Measurements from ENCODE around the gene BABAM1. TPM values are rescaled to one million over a fixed set of nuclear protein-coding genes. Genes with fewer than 3 reads are reported as not detected.

Gene BABAM1
- total RNA-seq, 4 donors from 2014 or later = 58.1 to 240 (median 97.2) TPM

DNA sequence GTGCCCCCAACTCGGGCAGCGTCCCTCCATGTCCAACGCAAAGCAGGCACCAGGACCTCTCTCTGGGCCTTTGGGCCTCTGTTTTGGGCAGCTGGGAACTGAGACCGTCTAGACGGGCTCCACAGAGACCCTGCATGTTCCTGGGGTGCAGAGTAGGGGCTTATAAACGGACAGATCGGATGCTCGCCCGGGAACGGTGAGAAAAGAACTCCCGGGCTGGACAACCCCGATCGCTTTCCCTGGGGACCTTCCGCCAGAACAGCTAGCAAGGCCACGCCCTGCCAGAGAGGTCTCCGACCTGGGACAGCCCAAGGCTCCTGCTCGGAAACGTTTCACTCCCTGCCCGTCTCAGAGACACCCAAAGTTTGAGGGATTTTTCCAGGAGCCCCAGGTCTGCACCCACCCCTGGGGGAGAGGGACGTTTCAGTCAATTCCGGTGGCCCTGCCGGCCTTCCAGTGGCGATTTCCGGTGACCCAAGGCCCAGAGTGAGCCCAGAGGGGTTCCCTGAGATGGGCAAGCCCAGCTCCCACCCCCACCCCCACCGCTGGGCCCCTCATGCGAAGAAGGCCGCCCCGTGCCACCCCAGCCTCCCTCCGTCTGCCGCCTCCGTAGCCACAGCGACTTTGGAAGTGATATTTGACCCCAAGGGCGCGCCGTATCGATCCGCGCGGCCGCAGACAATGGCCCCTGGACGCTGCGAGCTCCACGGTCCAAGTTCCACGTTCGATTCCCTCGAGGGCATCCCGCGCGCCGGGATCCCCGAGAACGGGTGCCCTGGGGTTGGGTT, 23.2 kb upstream of the BABAM1 start:
- no peaks in the 10 kb centered on the region for H3K36me3 ChIP-seq
- H3K4me3 ChIP-seq = peak overlapping the region; percentile 53 to 56
- no peaks in the 10 kb centered on the region for H3K27me3 ChIP-seq
- DNase-seq = peak; percentile 56 to 67
- intact Hi-C loops (cut with DNase I; ENCODE audit: low total_unique reads) = no loop called here
- H3K9me3 ChIP-seq = no peaks in the 10 kb centered on the region
- TF ChIP-seq CTCF (IDR thresholded peaks at IDR 0.05) (no peak), POLR2A (IDR thresholded peaks at IDR 0.05) (no peak)
- peaks cover 0 to 13% of the 10 kb centered on the region in 2 donors for H3K4me1 ChIP-seq
- H3K27ac ChIP-seq = peak overlapping the region; percentile 76 to 84

- no peak for TF ChIP-seq POLR2A (IDR thresholded peaks at IDR 0.05)
- no peak for TF ChIP-seq CTCF (IDR thresholded peaks at IDR 0.05)
- Histone ChIP-seq H3K4me3 (peak overlapping the region; percentile 53 to 56), H3K27me3 (no peaks in the 10 kb centered on the region), H3K9me3 (no peaks in the 10 kb centered on the region), H3K27ac (peak overlapping the region; percentile 76 to 84), H3K36me3 (no peaks in the 10 kb centered on the region), H3K4me1 (peaks cover 0 to 13% of the 10 kb centered on the region in 2 donors)
- DNase-seq = peak in 1 of 2 donors; percentile 60
- intact Hi-C loops (cut with DNase I; ENCODE audit: low total_unique reads) = no loop called here
Measured at GRCh38 chr19:17244618-17245534, 22.4 kb upstream of the BABAM1 start.

- TF ChIP-seq CTCF (IDR thresholded peaks at IDR 0.05) = peak in 1 of 4 experiments; percentile 13
- peak; percentile 50 to 55 for TF ChIP-seq POLR2A (IDR thresholded peaks at IDR 0.05)
- intact Hi-C loops (cut with DNase I; ENCODE audit: low total_unique reads) = no loop called here
- H3K27me3 ChIP-seq = no peaks in the 10 kb centered on the region
- H3K9me3 ChIP-seq = no peaks in the 10 kb centered on the region
- H3K36me3 ChIP-seq = no peaks in the 10 kb centered on the region
- peak within 1 kb of the TSS; percentile 87 to 90 for H3K27ac ChIP-seq
- H3K4me3 ChIP-seq = peak within 1 kb of the TSS; percentile 56 to 60
- peaks cover 0 to 13% of the 10 kb centered on the region in 2 donors for H3K4me1 ChIP-seq
- DNase-seq = peak in 1 of 2 donors; percentile 37
Measured at GRCh38 chr19:17245535-17245984, 21.7 kb upstream of the BABAM1 start, which contains the start of gene NR2F6. Gene NR2F6, minus strand, starts transcription at chr19:17245919. Its CDS starts 699 bp downstream, at chr19:17245220.

- intact Hi-C loops (cut with DNase I; ENCODE audit: low total_unique reads) = no loop called here
- no peak for TF ChIP-seq CTCF (IDR thresholded peaks at IDR 0.05)
- no peak for TF ChIP-seq POLR2A (IDR thresholded peaks at IDR 0.05)
- Histone ChIP-seq H3K27ac (peak overlapping the region; percentile 87 to 90), H3K9me3 (no peaks in the 10 kb centered on the region), H3K27me3 (no peaks in the 10 kb centered on the region), H3K36me3 (no peaks in the 10 kb centered on the region), H3K4me3 (peak overlapping the region; percentile 56 to 60), H3K4me1 (peaks cover 0 to 13% of the 10 kb centered on the region in 2 donors)
- DNase-seq = peak in 1 of 2 donors; percentile 51
Measured at GRCh38 chr19:17246681-17247425, 20.4 kb upstream of the BABAM1 start.

Measured in uterus (tissue), 4 donors.